HepG2 (cell line): Measurements from ENCODE around the gene ACSF3. TPM values are rescaled to one million over a fixed set of nuclear protein-coding genes. Genes with fewer than 3 reads are reported as not detected.

Experiments used
- AKNA ChIP-seq: sonication (generic); formaldehyde crosslinking; IDR thresholded peaks from 2 replicates; pipeline ENCODE4 v1.4.0; 2020; ENCODE audit warnings: missing genetic modification reagents, borderline replicate concordance
- CBX5 ChIP-seq: sonication (generic); formaldehyde crosslinking; IDR thresholded peaks from 2 replicates; pipeline ENCODE4 v1.4.0; 2020; ENCODE audit warnings: missing genetic modification reagents, borderline replicate concordance
- CHCHD3 ChIP-seq: sonication (generic); formaldehyde crosslinking; IDR thresholded peaks from 2 replicates; pipeline ENCODE4 v1.8.0; 2022; ENCODE audit warnings: mild to moderate bottlenecking, missing genetic modification reagents, moderate library complexity
- HDAC2 ChIP-seq: sonication (generic); formaldehyde crosslinking; IDR thresholded peaks from 2 replicates; pipeline ENCODE4 v1.4.0; 2020; ENCODE audit warnings: missing genetic modification reagents
- HNRNPUL1 ChIP-seq: fragments of 200-400 bp; formaldehyde crosslinking; IDR thresholded peaks from 2 replicates; pipeline ENCODE4 v1.6.1; 2017; ENCODE audit warnings: low read depth, mild to moderate bottlenecking, low read length, moderate library complexity
- IKZF1 ChIP-seq: fragments of 450-650 bp; IDR thresholded peaks from 2 replicates; pipeline ENCODE4 v1.7.1; 2016
- KAT2B ChIP-seq: fragments of 150-350 bp; IDR thresholded peaks from 2 replicates; pipeline ENCODE4 v1.6.1; 2014; ENCODE audit warnings: low read depth, low read length, borderline replicate concordance
- MTA1 ChIP-seq: sonication (generic); formaldehyde crosslinking; IDR thresholded peaks from 2 replicates; pipeline ENCODE4 v1.4.0; 2020; ENCODE audit warnings: missing genetic modification reagents, mild to moderate bottlenecking, borderline replicate concordance
- PITX1 ChIP-seq: sonication (generic); formaldehyde crosslinking; IDR thresholded peaks from 2 replicates; pipeline ENCODE4 v1.5.1; 2020; ENCODE audit warnings: mild to moderate bottlenecking, missing genetic modification reagents
- RXRB ChIP-seq: IDR thresholded peaks from 2 replicates; pipeline ENCODE4 v1.6.1; 2016; ENCODE audit warnings: borderline replicate concordance, missing genetic modification reagents, missing compliant biosample characterization
- SP1 ChIP-seq, 2 experiments: fragments of 450-650 bp in 1 of 2; sonication (generic) in 1 of 2; formaldehyde crosslinking in 1 of 2; IDR thresholded peaks; 2 replicates each; pipeline versions ENCODE4 v1.4.0 to v1.6.1; 2016 to 2020; ENCODE audit warnings: missing genetic modification reagents in 1 of 2
- TBX2 ChIP-seq: sonication (generic); formaldehyde crosslinking; IDR thresholded peaks from 2 replicates; pipeline ENCODE4 v1.5.0; 2020; ENCODE audit warnings: missing genetic modification reagents, mild to moderate bottlenecking, borderline replicate concordance
- ZBTB39 ChIP-seq: sonication (generic); formaldehyde crosslinking; IDR thresholded peaks from 2 replicates; pipeline ENCODE4 v1.5.0; 2020; ENCODE audit warnings: missing genetic modification reagents
- ZNF17 ChIP-seq: sonication (generic); formaldehyde crosslinking; IDR thresholded peaks from 2 replicates; pipeline ENCODE4 v1.5.0; 2020; ENCODE audit warnings: mild to moderate bottlenecking, missing genetic modification reagents
- ZNF264 ChIP-seq: sonication (generic); formaldehyde crosslinking; IDR thresholded peaks from 2 replicates; pipeline ENCODE4 v1.4.0; 2020; ENCODE audit warnings: missing genetic modification reagents
- ZNF331 ChIP-seq: sonication (generic); formaldehyde crosslinking; IDR thresholded peaks from 2 replicates; pipeline ENCODE4 v1.4.0; 2020; ENCODE audit warnings: missing genetic modification reagents
- polyA plus RNA-seq, 8 experiments: library from polyadenylated mRNA; depleted of rRNA in 3 of 8; stranded (reverse) in 7 of 8; unstranded in 1 of 8; fragments of >200 nt; fragmentation: Illumina TruSeq in 4 of 8; extraction: Trizol in 4 of 8; gene quantifications; 2 replicates each; pipeline versions ENCODE4 v1.2.1 to v1.2.3, GENCODE V29; 2011 to 2016; ENCODE audit warnings: low read depth in 4 of 8, missing spikeins in 1 of 8, mixed read lengths in 1 of 8; ENCODE audit not compliant: insufficient read depth in 1 of 8
- total RNA-seq, 5 experiments: library from RNA; depleted of rRNA; stranded (reverse); fragments of >200 nt; fragmentation: Illumina TruSeq; extraction: Trizol; gene quantifications; 2 replicates each; pipeline ENCODE4 v1.2.3, GENCODE V29; 2016; ENCODE audit warnings: low read depth in 1 of 5
- TF ChIP-seq, protein P1 (sequence below): IDR thresholded peaks from 2 replicates; pipeline ENCODE4 v1.6.1; 2016; ENCODE audit warnings: missing compliant biosample characterization, missing genetic modification reagents, borderline replicate concordance
- TF ChIP-seq, protein P2 (sequence below): IDR thresholded peaks from 2 replicates; pipeline ENCODE4 v1.6.1; 2018; ENCODE audit warnings: missing genetic modification reagents
- TF ChIP-seq, protein P3 (sequence below): sonication (generic); formaldehyde crosslinking; IDR thresholded peaks from 2 replicates; pipeline ENCODE4 v1.8.1; 2023; ENCODE audit warnings: mild to moderate bottlenecking, missing genetic modification reagents

The ACSF3 gene
- total and polyA plus RNA-seq, 2 of the 13 experiments (the other 11 are each of a cell fraction or from before 2014, with no cell fraction given), result 14.9 to 30.6 TPM

GRCh38 chr16:89118361-89119165 lies 24.9 kb downstream of the ACSF3 start (continued):
- TF ChIP-seq, protein P1, sequence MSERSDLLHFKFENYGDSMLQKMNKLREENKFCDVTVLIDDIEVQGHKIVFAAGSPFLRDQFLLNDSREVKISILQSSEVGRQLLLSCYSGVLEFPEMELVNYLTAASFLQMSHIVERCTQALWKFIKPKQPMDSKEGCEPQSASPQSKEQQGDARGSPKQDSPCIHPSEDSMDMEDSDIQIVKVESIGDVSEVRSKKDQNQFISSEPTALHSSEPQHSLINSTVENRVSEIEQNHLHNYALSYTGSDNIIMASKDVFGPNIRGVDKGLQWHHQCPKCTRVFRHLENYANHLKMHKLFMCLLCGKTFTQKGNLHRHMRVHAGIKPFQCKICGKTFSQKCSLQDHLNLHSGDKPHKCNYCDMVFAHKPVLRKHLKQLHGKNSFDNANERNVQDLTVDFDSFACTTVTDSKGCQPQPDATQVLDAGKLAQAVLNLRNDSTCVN (CRISPR knock-in tag), result peak; percentile 81
- TF ChIP-seq CBX5 (CRISPR knock-in tag) (no peak), IKZF1 (no peak), ZNF264 (CRISPR knock-in tag) (0 out of 2 replicates have a peak, but pooled peaks have one; percentile 9), CHCHD3 (CRISPR knock-in tag) (no peak), KAT2B (no peak), HDAC2 (CRISPR knock-in tag) (peak; percentile 69), ZNF331 (CRISPR knock-in tag) (peak; percentile 75), SP1 (IDR thresholded peaks at IDR 0.05) (no peak), SP1 (CRISPR knock-in tag; IDR thresholded peaks at IDR 0.05) (no peak), RXRB (CRISPR knock-in tag) (peak; percentile 88), MTA1 (CRISPR knock-in tag) (peak; percentile 44; the same call in 1 of the 2 replicates), ZBTB39 (CRISPR knock-in tag) (no peak), AKNA (CRISPR knock-in tag) (no peak), ZNF17 (CRISPR knock-in tag) (no peak), HNRNPUL1 (no peak), TBX2 (peak; percentile 43; the same call in 1 of the 2 replicates), PITX1 (CRISPR knock-in tag) (peak; percentile 54; the same call in 1 of the 2 replicates)
- TF ChIP-seq, protein P2, sequence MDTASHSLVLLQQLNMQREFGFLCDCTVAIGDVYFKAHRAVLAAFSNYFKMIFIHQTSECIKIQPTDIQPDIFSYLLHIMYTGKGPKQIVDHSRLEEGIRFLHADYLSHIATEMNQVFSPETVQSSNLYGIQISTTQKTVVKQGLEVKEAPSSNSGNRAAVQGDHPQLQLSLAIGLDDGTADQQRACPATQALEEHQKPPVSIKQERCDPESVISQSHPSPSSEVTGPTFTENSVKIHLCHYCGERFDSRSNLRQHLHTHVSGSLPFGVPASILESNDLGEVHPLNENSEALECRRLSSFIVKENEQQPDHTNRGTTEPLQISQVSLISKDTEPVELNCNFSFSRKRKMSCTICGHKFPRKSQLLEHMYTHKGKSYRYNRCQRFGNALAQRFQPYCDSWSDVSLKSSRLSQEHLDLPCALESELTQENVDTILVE, result no peak
- TF ChIP-seq, protein P3, sequence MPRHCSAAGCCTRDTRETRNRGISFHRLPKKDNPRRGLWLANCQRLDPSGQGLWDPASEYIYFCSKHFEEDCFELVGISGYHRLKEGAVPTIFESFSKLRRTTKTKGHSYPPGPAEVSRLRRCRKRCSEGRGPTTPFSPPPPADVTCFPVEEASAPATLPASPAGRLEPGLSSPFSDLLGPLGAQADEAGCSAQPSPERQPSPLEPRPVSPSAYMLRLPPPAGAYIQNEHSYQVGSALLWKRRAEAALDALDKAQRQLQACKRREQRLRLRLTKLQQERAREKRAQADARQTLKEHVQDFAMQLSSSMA, result no peak
